Mesenteric fat pad (tissue), 1 donor: ENCODE results near the gene ENPP7. TPM values are rescaled to one million over a fixed set of nuclear protein-coding genes. Genes with fewer than 3 reads are reported as not detected.
A peak's percentile ranks its signal among the peaks of the same experiment; 100 is the strongest.

Experiments used
- DNase-seq: peaks from one replicate; pipeline ENCODE4 v3.0.0-alpha.2; 2020; ENCODE audit warnings: low spot score
- total RNA-seq: library from RNA; stranded (reverse); fragmentation: NEBNext Ultra II Directional; extraction: Animal tissue kit (Norgen Biotek cat#: 25700); gene quantifications from one replicate; pipeline ENCODE4 v1.2.1, GENCODE V29; 2021
- donor health status: DM: yes; HTN: yes; CAD: no.

ENPP7 gene
- total RNA-seq, 1 donor from 2014 or later = 0.26 TPM

- DNase-seq = no peak
Measured at GRCh38 chr17:79776376-79777119, 45.8 kb downstream of the ENPP7 start.

DNA sequence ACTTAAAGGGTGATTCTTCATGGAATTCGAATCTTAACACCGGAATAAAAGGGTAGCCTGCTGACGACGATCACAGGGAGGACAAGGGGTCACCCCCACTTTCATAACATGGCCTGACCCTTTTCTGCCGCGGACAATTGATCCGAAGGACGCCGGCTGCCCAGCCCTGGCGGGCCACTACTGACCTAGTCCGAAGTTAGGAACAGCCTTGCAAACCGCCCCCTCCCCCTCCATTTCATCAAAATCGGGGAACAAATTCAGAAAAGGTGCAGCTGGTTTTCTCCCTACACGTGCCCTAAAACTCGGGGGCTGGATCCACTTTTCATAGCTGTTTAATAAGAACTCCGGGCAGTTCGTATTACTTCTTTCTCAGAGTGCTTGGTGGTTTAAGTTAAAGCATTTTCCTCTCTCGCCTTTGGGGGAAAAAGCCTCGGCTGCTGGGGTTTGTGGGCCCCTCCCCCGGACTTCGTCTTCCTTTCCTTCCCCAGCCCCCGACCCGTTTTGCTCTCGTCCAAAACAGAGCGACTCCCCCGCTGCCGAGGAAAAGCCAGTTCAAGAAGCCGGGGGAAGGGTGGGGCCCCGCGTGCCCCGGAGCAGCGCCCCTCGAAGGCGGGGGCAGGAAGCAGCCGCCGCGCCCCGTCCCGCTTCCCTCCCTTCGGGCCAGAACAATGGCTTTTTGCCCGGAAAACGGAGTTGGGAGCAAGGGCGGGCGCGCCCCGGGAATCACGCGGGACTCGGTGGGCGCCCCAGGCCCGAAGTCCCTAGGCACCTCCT is 46.6 kb downstream of the ENPP7 start:
- peak; percentile 90 for DNase-seq

DNA sequence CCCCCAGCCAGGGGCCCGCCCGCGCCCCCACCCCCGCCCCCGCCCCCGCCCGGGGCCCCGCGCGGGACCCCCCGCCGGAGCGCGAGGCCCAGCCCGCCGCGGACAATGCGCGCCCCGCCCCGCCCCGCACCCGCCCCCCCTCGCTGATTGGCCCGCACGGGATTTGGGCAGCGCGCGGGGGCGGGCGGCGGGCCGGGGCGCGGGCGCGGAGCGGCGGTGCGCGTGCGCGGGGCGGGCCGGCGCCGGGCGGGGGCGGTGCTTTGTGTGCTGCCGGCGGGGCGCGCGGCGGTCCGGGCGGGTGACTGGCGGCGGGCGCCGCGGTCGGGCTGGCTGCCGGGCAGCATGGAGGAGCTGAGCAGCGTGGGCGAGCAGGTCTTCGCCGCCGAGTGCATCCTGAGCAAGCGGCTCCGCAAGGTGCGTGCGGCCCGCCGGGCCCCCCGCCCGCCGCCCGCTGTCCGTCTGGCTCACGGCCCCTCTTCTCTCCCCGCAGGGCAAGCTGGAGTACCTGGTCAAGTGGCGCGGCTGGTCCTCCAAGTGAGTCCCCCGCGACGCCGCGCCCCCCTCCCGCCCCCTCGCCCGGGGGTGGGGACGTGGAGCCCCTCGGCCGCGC is 47.3 kb downstream of the ENPP7 start, which contains the start of gene CBX2:
CBX2 (plus strand) TSS at position 255 of the 610 bp plus-strand sequence; CDS start at position 343, 88 bp downstream.
- peak; percentile 93 for DNase-seq

DNA sequence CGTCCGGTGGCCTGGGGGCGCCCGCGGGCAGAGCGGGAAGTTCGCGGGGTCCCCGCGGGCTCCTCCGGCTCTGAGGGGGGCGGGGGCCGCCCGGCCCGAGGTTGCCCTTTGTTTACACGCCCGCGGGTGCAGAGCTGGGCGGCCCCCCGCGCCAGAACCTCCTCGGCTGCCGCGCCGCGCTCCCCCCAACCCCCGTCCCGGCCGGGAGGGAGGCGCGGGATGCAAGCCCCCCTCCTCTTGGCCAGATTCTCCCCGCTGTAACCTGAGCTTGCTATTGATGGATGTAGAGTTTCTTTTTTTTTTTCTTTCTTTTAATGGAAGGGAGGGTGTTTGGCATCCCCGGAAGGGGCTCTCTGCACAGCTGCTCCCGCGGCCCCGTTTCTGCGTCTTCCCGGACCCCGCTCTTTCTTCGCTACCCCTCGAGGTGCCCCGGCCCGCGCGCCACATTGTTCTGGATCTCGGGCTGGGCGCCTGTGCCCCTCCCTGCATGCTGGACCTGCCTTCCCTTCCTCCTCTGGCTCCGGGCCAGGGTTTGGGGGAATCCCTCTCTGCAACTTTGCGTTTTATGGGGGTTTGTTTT is 47.9 kb downstream of the ENPP7 start:
- no peak for DNase-seq

GRCh38 chr17:79779084-79779529 is 48.4 kb downstream of the ENPP7 start:
- no peak for DNase-seq

DNA sequence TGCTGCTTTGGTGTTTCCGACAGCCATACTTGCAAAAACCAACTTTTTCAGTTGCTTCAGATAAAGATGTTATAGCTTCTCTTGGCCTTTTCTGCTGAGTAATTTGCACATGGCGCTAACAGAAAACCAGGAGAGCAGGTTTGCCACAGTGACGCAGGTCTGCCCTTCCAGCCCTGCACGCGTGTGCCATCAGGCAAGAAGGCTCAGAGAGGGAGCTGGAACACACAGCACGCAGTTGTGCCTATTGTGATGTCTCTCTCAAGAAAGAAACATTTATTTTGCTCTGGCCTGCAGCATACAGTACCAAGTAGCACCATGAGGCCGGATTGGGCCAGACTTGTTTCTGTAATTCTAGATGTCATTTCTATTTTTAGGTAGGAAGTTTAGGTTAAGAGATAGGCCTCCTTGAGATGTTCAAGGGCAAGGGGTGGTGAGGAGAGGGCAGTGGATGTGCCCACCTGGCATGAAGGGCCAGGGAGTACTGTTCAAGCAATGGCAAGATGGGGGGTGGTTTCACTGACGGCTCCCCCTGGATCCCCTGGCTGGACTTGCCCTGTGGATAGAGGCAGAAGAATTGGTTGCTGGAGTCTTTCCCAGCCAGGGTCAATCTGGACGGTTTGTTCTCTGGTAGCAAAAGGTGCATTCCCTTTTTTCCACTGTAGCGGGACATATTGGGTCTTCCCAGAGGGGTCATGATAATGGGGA is 49.1 kb downstream of the ENPP7 start:
- DNase-seq = no peak

GRCh38 chr17:79781012-79781650 is 50.4 kb downstream of the ENPP7 start:
- DNase-seq = no peak

GRCh38 chr17:79781736-79782575 is 51.2 kb downstream of the ENPP7 start:
- no peak for DNase-seq

GRCh38 chr17:79783891-79784290 is 53.1 kb downstream of the ENPP7 start:
- DNase-seq = no peak

DNA sequence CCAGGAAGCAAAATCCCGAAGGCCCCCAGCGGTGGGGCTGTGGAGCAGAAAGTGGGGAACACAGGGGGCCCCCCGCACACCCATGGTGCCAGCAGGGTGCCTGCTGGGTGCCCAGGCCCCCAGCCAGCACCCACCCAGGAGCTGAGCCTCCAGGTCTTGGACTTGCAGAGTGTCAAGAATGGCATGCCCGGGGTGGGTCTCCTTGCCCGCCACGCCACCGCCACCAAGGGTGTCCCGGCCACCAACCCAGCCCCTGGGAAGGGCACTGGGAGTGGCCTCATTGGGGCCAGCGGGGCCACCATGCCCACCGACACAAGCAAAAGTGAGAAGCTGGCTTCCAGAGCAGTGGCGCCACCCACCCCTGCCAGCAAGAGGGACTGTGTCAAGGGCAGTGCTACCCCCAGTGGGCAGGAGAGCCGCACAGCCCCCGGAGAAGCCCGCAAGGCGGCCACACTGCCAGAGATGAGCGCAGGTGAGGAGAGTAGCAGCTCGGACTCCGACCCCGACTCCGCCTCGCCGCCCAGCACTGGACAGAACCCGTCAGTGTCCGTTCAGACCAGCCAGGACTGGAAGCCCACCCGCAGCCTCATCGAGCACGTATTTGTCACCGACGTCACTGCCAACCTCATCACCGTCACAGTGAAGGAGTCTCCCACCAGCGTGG is 53.7 kb downstream of the ENPP7 start:
- DNase-seq = no peak

- no peak for DNase-seq
Measured at GRCh38 chr17:79785017-79785899, 54.5 kb downstream of the ENPP7 start.

- no peak for DNase-seq
Measured at GRCh38 chr17:79785900-79786810, 55.4 kb downstream of the ENPP7 start.

- no peak for DNase-seq
Measured at GRCh38 chr17:79786930-79787643, 56.3 kb downstream of the ENPP7 start.

DNA sequence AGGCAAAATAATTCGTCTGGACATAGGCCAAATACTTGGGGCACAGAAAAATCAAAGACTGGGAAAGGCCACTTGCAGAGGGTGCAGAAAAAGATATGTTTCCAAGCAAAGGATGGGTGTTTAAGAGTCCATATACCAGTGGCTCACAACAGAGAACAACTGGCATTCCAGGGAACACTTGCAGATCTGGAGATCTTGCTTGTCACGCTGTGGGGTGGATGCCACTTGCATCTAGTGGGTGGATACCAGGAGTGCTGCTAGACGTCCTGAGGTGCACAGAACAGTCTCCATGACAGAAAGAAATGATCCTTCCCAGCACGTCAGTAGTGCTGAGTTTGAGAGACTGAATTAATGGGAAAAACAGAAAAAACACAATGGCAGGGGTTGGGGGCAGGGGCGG is 57.7 kb downstream of the ENPP7 start:
- no peak for DNase-seq

GRCh38 chr17:79788989-79789942 is 58.5 kb downstream of the ENPP7 start:
- no peak for DNase-seq
